HG03521 (cell line): Measurements from ENCODE around the gene PITPNM1.
"Not testable (repeated sequence)": the region's sequence is repeated elsewhere in the genome, so short reads cannot be mapped to it uniquely, and the experiment has no call there.

Experiments used
- ATAC-seq: cut with Tn5 transposase; IDR thresholded peaks from one replicate; pipeline ENCODE4 v1.9.1; 2021; ENCODE audit warnings: mild to moderate bottlenecking, moderate library complexity; ENCODE audit not compliant: unreplicated experiment

The PITPNM1 gene

DNA sequence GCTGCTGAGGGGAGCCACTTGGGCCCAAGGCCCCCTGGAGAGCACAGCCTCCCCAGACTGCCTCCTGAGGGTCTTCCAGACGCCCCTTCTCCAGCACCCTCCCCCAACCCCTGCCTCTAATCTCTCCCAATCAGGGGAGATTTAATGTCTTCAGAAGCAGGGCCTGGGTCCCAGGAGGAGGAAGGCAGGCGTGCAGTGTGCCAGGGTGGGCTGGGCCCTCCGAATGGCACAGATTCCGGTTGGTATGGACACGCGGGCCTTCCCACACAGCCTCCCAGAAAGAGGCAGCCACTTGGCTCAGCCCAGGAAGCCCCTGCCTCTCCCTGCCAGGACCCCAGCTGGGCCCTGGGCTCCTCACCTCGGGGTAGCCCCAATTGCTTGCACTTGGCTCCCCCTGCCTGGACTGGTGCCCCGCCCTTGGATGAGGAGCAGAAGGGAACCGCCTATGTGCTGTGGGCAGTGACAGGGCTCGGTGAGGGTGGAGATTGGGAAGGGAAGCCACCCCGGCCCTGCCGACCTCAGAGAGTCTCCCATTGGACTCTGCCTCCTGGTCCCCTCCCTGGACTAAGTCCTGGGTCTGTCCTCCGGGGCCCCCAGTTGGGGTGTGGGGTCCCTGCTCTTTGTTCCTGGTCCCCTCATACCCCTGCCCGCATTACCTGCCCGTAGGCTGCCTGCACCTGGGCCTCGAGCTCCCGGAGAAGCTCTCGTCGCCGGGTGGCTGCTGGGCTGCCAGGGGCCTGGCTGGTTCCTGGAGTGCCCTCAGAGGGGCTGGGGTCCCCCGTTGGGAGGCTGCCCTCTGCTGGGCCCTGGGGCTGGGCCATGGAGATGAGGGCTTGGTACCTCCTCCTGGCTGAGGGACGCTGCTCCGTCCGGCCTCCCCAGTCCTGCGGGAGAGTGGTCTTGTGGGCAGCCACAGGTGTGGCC lies 18.7 kb upstream of the PITPNM1 start:
- no peak for ATAC-seq

DNA sequence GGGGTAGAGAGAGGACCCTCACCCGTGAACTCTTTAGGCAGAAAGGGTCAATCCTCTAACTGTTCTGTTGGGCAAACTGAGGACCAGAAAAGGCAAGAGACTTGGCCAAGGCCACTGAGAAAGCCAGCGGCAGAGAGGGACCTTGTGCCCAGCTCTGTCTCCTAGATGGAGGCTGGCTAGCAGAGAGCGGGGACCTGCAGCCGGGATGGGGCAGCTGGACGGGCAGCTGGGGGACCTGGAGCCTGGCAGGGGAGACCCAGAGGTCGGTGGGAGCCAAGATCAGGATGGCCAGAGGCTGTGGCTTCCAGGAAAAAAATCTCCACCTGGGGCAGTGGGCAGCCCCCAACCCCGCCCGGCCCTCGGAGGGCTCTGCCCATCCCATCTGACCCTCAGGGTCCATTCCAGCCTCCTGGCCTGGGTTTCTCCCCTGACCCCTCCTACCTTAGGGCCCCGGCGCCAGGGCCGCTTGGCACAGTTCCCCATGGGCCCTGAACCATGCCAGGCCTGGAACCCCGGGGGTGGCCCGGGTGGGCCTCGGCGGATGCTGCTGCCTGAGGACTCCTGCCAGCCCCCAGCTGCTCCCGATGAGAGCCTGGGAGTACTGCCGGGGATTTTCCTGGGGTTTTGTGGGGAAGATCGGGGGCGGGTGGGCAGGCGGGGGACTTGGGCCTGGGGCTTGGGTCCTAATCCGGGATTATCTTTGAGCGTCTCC lies 17.8 kb upstream of the PITPNM1 start, which contains the start of gene CABP2:
Gene CABP2, minus strand, starts transcription at position 603 of the 712 bp plus-strand sequence. Its CDS starts 120 bp downstream, at position 483.
- ATAC-seq = no peak

DNA sequence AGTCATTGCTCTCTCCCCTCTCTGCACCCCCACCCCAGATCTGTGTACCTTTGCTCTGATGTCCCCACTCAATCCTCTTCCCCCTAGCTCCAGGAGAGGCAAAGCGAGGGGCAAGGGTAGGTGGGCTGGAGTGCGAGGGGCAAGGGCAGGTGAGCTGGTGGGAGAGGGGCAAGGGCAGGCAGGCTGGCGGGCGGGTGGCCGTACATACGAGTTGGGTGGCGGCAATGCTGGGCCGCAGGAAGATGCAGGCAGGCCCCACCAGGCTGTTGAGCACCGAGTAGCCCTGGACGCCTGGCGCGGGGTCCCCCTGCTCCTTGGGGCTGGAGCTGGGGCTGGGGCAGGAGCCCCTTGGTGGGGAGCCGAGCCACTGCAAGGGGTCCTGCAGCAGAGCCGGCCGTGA lies 17.2 kb upstream of the PITPNM1 start:
- ATAC-seq = no peak

DNA sequence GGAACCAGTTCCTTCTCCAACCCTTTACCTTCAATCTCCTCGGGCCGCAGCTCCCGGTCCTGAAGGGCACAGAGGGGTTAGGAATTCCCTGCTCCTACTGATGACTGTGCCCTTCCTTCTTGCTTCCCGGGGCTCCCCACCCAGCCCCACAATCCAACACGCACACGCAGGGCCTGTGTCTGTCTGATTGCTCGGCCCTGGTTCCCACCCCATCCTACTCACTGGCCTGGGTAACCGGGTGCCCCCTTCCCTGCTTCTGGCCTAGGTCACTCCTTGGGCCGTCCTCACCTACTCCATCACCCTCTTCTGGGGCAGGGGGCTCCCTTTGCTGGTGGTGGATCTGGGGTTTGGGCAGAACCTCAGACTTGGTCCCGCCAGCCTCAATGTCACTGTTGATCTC lies 16.8 kb upstream of the PITPNM1 start:
- no peak for ATAC-seq

DNA sequence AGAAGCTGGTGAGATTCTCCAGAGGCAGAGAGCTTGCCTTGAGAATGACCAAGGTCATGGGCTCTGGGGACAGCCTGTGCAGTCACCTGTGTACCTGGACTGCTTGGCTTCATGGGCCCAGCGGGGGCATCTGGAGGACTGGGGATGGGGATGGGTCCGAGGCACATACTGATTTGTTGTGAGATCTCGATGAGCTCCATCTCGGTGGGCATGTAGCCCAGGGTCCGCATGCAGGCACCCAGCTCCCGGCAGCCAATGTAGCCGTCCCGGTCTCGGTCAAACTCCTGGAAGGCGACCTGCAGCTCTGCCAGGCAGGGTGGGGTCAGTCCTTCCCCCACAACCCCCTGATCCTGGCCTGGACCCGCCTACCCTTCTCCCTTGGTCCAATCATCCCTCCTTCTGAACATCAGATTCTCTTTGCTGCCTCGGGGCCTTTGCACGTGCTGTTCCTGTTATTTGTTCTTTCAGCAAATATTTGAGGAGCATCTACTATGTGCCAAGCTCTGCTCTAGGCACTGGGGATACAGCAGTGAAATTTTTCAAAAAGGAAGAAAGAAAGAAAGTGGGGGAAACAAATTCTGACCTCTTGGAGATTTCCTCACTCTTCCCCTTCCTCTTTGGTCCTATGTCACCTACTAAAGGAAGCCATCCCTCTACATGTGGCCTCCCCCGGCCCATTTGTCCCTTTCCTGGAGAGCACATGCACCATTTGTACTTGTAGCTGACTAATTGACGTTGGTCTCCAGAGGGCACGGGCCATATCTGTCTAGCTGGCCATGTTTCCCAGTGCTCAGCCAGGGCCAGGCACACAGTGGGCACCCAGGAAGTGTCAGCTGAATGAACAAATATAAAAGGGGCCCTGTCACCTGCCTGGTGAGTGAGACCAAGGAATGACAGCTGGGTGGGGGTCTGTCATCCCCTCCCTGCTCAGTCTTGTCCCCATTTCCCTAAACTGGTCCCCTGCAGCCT lies 16.0 kb upstream of the PITPNM1 start:
- ATAC-seq = no peak

DNA sequence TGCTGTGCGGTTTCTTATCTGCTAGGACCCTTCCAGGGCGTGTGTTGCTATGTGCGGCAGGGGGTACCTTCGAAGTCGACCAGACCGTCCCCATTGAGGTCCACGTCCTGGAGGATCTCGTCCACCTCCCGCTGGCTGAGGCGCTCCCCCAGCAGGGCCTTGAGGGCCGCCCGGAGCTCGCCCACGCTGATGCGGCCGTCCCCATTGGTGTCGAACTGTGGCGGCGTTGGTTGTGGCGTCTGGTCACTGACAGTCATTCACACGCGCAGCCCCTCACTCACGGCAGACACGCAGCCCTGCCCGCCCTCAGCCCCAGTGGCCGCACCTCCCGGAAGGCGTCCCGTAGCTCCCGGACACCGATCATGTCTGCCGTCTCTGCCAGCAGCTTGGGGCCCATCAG lies 14.6 kb upstream of the PITPNM1 start:
- ATAC-seq = no peak

DNA sequence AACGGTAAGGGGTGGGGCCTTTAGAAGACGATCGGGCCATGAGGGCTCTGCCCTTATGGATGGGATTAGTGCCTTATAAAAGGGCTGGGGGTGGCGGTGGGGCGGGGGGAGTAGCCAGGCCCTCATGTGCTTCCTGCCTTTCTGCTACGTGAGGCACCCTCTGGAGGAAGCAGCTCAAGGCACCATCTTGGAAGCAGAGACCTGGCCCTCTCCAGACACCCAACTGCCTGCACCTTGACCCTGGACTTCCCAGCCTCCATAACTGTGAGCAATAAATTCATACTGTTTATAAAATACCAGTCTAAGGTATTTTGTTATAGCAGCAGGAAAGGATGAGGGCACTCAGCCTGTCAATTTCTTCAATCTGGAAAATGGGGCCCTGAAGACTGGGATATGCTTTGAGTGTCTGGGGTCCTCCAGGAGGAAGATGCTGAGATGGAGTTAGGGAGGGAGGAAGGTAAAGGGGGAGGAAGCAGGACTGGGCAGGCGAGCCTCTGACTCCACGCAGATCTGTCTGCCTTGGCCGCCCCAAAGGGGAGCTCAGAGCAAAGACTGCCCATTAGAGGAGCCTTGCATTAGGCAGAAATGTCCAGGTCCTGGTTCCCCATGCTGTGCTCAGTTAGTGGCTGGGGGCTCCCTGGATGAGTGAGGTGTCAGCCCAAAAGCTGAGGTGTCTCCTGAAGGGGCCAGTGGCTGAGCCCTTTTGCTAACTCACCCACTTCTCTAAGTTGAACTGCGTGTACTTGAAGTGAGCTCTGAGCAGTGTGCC lies 12.8 kb upstream of the PITPNM1 start:
- no peak for ATAC-seq

DNA sequence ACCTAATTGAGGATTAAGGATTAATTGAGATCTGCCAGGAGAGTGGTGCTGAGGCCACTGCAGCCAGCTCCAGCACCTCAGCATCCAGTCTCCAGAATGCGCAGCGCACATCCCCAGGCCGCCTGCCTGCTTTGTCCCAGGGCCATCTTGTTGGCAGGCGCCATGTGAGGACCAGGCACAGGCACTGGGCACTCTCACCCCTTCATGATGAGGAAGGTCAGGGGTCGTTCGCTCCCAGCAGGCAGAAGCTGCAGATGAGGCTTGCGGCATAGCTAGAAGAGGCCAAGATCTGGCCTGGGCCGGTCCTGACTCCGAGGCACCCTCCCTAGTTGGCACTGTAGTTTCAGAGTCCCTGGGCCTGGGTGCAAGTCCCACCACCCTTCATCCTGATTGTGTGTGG lies 11.6 kb upstream of the PITPNM1 start:
- no peak for ATAC-seq

DNA sequence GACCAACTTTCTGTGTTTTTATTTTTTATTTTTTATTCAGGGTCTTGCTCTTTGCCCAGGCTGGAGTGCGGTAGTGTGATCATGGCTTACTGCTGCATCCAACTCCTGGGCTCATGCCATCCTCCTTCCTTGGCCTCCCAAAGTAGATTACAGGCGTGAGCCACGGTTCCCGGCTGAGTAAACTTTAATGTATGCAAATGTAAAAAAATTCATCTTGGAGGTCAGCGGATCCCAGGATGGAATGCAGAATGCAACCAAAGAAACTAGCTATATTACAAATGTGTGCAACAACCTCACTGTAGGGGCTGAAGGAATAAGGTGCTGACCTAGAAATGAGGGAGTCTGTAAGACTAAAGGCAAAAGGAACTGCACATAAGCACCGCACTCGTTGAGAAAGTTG lies 9.0 kb upstream of the PITPNM1 start:
- ATAC-seq = no peak

DNA sequence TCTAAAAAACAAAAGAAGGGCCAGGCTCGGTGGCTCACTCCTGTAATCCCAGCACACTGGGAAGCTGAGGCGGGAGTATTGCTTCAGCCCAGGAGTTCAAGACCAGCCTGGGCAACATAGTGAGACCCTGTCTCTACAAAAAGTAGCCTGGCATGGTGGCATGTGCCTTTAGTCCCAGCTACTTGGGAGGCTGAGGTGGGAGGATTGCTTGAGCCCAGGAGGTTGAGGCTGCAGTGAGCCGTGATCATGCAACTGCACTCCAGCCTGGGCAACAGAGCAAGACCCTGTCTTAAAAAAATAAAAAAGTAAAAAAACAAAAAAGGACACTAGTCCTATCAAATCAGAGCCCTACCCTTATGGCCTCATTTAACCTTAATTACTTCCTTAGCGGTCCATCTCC lies 6.4 kb upstream of the PITPNM1 start:
- not testable (repeated sequence) for ATAC-seq

DNA sequence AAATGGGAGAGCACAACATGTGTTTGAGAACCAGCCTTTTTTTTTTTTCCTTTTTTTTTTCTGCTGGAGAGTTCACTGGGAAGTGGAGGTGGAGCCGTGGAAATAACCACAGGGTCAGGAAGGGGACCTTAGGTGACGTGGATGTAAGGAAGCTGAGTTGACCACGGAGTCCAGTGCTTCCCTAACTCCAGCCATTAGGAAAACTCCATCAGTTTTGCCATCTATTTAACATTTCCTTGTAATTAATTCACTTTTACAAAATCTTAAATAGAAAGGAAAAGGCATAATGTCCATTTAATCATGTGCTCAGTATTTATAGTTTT lies 4.8 kb upstream of the PITPNM1 start:
- ATAC-seq = no peak

DNA sequence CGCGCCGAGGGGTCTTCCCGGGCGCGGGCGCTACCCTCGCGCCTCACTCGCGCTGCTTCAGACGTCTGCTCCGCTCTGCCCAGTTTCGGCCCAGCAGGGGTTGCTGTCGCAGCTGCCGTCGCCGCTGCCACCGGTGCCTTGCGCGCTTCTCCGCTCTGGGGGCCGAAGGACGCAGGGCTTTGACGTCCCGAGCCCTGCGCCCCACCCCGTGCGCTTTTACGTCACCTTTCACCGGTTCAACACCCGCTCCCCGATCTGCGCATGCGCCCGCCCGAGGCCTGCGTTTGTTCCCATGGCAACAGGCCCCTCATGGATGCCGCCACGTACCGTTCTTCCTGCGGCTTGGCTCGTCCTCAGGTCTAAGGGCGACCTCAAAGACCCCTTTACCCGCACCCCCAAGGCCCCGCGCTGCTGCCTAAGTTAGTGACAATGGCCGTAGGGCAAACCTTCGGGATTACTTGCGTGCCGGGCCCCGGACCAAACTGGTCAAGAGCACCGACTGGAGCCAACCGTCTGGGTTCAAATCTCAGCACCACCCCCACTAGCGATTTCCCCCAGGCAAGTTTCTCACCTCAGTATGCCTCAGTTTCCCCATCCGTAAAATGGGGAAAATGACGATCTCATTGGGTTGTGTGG lies 3.4 kb upstream of the PITPNM1 start:
- ATAC-seq = peak; percentile 31

DNA sequence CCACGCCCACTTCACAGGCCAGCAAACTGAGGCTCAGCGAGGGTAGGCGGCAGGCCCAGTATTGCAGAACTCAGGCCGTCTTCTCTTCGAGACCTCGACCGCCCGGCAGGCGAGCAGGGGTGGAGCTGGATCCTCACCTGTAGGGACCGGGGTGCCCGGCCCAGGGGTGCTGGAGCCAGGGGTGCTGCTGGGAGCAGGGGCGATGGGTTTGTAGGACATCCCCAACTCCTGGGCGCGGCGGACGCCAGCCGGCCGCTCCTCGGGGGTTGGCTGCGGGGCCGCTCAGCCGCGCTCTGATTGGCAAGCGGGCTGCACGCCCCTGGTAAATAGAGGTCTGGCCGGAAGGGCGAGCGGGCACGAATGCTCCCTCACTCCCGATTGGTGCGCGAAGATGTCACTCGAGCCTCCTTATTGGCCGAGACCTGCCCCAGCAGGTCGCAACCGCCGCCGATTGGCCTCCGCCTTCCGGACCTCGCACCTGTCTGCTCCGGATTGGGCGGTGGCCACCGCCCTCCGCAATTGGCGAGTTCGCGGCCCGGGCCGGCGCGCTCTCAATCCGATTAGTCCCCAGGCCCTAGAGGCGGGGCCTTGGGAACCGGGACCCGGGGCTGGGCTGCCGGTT lies 2.8 kb upstream of the PITPNM1 start, which contains the start of gene CDK2AP2:
Gene CDK2AP2, minus strand, starts transcription at position 299 of the 622 bp plus-strand sequence. Its CDS starts 80 bp downstream, at position 219.
- ATAC-seq = peak; percentile 77

DNA sequence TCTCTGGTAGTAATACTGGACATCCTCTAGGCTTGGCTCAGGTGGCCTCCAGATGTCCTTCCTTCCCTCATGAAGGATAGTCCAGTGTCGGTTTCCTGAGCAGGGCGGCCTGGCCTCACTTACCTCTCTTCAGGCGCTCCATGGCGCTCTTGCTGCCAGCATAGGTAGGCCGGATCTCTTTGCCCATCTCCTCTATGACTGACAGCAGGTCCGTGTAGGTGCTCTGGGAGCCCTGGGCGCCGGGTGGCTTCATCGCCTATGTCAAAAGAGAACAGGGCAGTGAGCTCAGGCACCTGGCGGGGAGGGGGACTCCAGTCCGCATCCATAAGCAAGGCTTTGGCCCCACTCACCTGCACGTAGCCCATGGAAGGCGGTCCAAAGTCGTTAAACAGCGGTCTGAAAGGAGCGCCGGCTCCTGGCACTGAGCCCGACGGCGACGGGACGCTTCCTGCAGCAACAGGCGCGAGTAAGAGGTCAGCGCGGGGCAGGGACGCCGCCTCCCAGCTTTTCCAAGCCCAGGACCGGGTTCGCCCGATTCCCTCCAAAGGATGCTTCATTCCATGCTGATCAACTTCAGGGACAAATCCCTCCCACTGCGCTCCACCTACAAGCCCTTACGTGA lies 2.2 kb upstream of the PITPNM1 start:
- no peak for ATAC-seq

DNA sequence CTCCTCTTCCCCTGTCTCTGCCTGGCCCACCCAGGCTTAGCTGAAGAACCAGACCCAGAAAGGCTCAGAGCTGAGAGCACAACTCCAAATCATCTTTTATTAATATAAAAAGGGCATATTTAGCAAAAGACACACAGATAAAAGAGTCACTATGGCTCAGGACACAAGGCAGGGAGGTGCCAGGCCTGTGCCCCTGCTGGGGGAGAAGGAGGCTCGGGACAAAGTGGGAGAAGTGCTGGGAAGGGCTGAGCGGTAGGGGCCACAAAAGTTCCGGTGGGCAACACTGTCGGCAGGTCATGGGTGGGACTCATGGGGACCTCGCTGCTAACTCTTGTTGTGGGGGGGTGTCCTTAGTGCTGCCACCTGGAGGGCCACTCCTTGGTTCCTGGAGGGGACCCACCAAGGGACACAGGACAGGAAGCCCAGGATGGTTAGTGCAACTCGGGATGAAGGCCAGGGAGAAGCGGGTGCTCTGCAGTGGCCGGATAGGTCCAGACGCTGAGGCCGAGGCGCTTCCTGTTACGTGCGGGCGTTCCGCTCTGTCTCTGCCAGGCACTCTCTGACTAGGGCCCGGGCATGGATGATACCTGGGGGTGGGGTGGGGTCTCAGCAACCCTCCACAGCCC lies 1.4 kb upstream of the PITPNM1 start:
- no peak for ATAC-seq

DNA sequence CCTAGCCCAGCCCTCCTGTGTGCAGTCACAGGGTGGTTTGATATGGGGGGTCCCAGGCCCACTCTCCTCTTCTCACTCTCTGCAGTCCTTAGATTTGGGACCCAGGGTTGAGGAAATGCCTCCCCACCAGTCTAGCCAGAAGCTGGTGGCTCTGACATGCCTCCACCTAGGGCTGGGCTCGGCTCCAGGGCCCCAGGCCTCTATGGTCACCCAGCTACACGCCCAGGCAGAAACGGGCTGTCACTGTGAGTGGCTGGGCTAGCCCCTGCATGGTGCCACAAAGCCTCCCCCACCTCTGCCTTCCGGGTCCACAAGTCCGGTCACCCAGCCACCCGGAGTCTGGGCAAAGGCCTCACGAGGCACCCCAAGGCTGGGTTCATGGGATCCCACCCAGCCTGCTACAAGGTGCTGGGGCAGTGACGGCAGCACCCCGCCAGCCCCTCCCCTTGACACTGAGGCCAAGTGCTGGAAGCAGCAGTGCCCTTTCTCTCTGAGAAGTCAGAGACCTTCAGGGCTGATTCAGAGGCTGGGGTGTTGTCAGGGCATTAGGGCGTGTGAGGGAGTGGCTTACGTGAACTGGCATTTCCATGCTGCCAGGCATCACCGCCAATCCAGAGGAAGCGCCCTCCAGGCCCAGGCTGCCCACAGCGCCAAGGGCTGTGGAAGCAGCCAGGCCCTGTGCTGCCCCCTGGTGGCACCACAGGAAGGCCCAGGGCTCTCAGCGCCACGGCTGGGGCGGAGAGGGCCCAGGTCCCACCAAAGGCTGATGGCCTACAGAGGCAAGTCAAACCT lies 638 bp upstream of the PITPNM1 start:
- no peak for ATAC-seq
